Right cardiac atrium (tissue), 5 donors: ENCODE results near the gene FAM98B. TPM values are rescaled to one million over a fixed set of nuclear protein-coding genes. Genes with fewer than 3 reads are reported as not detected.

Source experiments
- ATAC-seq, 2 donors: fragments of 200-7000 bp; cut with Tn5 transposase; one replicate each; pipeline versions ENCODE4 v1.8.0 to v1.9.1; 2020; ENCODE audit warnings: moderate library complexity in 2 of 2, mild to moderate bottlenecking in 1 of 2
- DNase-seq, 3 donors: peaks; one replicate each; pipeline ENCODE4 v3.0.0-alpha.2; 2020
- H3K27ac ChIP-seq: one replicate; pipeline ENCODE4 v1.5.1; 2013; ENCODE audit warnings: mild to moderate bottlenecking, low read length, control low read depth, moderate library complexity
- H3K27me3 ChIP-seq: one replicate; pipeline ENCODE4 v1.6.1; 2013; ENCODE audit not compliant: control insufficient read depth, insufficient read depth
- H3K4me1 ChIP-seq: one replicate; pipeline ENCODE4 v1.6.1; 2013; ENCODE audit warnings: low read length; ENCODE audit not compliant: control insufficient read depth, insufficient read depth
- H3K4me3 ChIP-seq: one replicate; pipeline ENCODE4 v1.5.1; 2013; ENCODE audit warnings: low read length, control low read depth
- H3K9me3 ChIP-seq: one replicate; pipeline ENCODE4 v1.6.1; 2013; ENCODE audit warnings: low read length; ENCODE audit not compliant: control insufficient read depth
- WGBS: extraction: QIAGEN DNeasy Blood & Tissue Kit; methylation state at CpG from one replicate; pipeline ENCODE4 v1.1.7; 2013; 5-methylcytosine and 5-hydroxymethylcytosine counted together
- intact Hi-C, 4 donors: fragments of 100-400 bp; cut with DNase I; formaldehyde crosslinking; loops; one replicate each; pipeline versions ENCODE4 v1.11.0 to v1.14.0; 2022 to 2023
- polyA plus RNA-seq: library from polyadenylated mRNA; stranded (reverse); fragments of 200-250 nt; gene quantifications from one replicate; pipeline ENCODE4 v1.2.3, GENCODE V29; 2013
- total RNA-seq, 4 donors: library from RNA; stranded (reverse); fragmentation: NEBNext Ultra II Directional; extraction: Animal tissue kit (Norgen Biotek cat#: 25700); gene quantifications; one replicate each; pipeline ENCODE4 v1.2.1, GENCODE V29; 2021
- donor health status: healthy with polysubstance abuse.
- donor health status: DM: no; HTN: yes; CAD: no.
- donor health status: DM: no; HTN: no; CAD: no.
- donor health status: DM: no; HTN: yes; CAD: no; lungs with severe emphysema.
- donor health status: DM: yes; HTN: yes; CAD: no.

The FAM98B gene
- total and polyA plus RNA-seq, 5 donors, result 13.9 to 26.8 (median 26.6) TPM

- Histone ChIP-seq H3K27ac (no peak overlapping the region), H3K4me3 (no peak overlapping the region), H3K9me3 (no peaks in the 10 kb centered on the region), H3K27me3 (no peaks in the 10 kb centered on the region), H3K4me1 (no peaks in the 10 kb centered on the region)
- 86% methylated on average over 7 of the region's 7 CpGs for WGBS
- ATAC-seq (no peak), DNase-seq (no peak)
- intact Hi-C loops, result no loop called here
Observed at GRCh38 chr15:38507570-38507969, 53.6 kb downstream of the FAM98B start.

- no peak for DNase-seq
- no peaks in the 10 kb centered on the region for H3K27me3 ChIP-seq
- no peaks in the 10 kb centered on the region for H3K4me1 ChIP-seq
- no peak overlapping the region for H3K27ac ChIP-seq
- intact Hi-C loops, result no loop called here
- H3K9me3 ChIP-seq, result no peaks in the 10 kb centered on the region
- WGBS, result 57% methylated on average over 3 of the region's 3 CpGs
- H3K4me3 ChIP-seq, result no peak overlapping the region
- no peak for ATAC-seq
Observed at GRCh38 chr15:38508647-38509046, 54.7 kb downstream of the FAM98B start.

GRCh38 chr15:38509152-38509551 is 55.2 kb downstream of the FAM98B start:
- no peak overlapping the region for H3K27ac ChIP-seq
- 89% methylated on average over 4 of the region's 4 CpGs for WGBS
- H3K4me1 ChIP-seq, result no peaks in the 10 kb centered on the region
- ATAC-seq, result no peak
- no peak for DNase-seq
- intact Hi-C loops, result no loop called here
- H3K9me3 ChIP-seq, result no peaks in the 10 kb centered on the region
- H3K4me3 ChIP-seq, result no peak overlapping the region
- no peaks in the 10 kb centered on the region for H3K27me3 ChIP-seq

- H3K4me1 ChIP-seq, result no peaks in the 10 kb centered on the region
- 89% methylated on average over 1 of the region's 1 CpG for WGBS
- no peak overlapping the region for H3K4me3 ChIP-seq
- no peak overlapping the region for H3K27ac ChIP-seq
- DNase-seq (no peak), ATAC-seq (no peak)
- no peaks in the 10 kb centered on the region for H3K9me3 ChIP-seq
- intact Hi-C loops, result no loop called here
- H3K27me3 ChIP-seq, result no peaks in the 10 kb centered on the region
Observed at GRCh38 chr15:38512901-38513300, 59.0 kb downstream of the FAM98B start.

GRCh38 chr15:38514601-38515000 is 60.7 kb downstream of the FAM98B start:
- H3K27me3 ChIP-seq, result no peaks in the 10 kb centered on the region
- DNase-seq (no peak), ATAC-seq (no peak)
- H3K4me3 ChIP-seq, result no peak overlapping the region
- WGBS, result 46% methylated on average over 2 of the region's 2 CpGs
- H3K4me1 ChIP-seq, result no peaks in the 10 kb centered on the region
- no peaks in the 10 kb centered on the region for H3K9me3 ChIP-seq
- no peak overlapping the region for H3K27ac ChIP-seq
- intact Hi-C loops, result no loop called here

- H3K4me1 ChIP-seq, result no peaks in the 10 kb centered on the region
- 69% methylated on average over 5 of the region's 5 CpGs for WGBS
- DNase-seq (no peak), ATAC-seq (no peak)
- no peak overlapping the region for H3K27ac ChIP-seq
- intact Hi-C loops, result no loop called here
- H3K27me3 ChIP-seq, result no peaks in the 10 kb centered on the region
- no peaks in the 10 kb centered on the region for H3K9me3 ChIP-seq
- H3K4me3 ChIP-seq, result no peak overlapping the region
Observed at GRCh38 chr15:38516626-38517025, 62.7 kb downstream of the FAM98B start.

- H3K4me3 ChIP-seq, result no peak overlapping the region
- DNase-seq (no peak), ATAC-seq (no peak)
- no peak overlapping the region for H3K27ac ChIP-seq
- WGBS, result 55% methylated on average over 2 of the region's 2 CpGs
- no peaks in the 10 kb centered on the region for H3K4me1 ChIP-seq
- no peaks in the 10 kb centered on the region for H3K9me3 ChIP-seq
- intact Hi-C loops, result no loop called here
- no peaks in the 10 kb centered on the region for H3K27me3 ChIP-seq
Observed at GRCh38 chr15:38517312-38517975, 63.5 kb downstream of the FAM98B start.

GRCh38 chr15:38518084-38518483 is 64.2 kb downstream of the FAM98B start:
- H3K27ac ChIP-seq, result no peak overlapping the region
- H3K4me3 ChIP-seq, result no peak overlapping the region
- no peaks in the 10 kb centered on the region for H3K4me1 ChIP-seq
- H3K27me3 ChIP-seq, result no peaks in the 10 kb centered on the region
- DNase-seq (no peak), ATAC-seq (no peak)
- 88% methylated on average over 4 of the region's 4 CpGs for WGBS
- no peaks in the 10 kb centered on the region for H3K9me3 ChIP-seq
- intact Hi-C loops, result no loop called here

GRCh38 chr15:38520035-38520434 is 66.1 kb downstream of the FAM98B start:
- H3K27me3 ChIP-seq, result no peaks in the 10 kb centered on the region
- no peak for DNase-seq
- intact Hi-C loops, result no loop called here
- ATAC-seq, result no peak
- H3K9me3 ChIP-seq, result no peaks in the 10 kb centered on the region
- H3K27ac ChIP-seq, result no peak overlapping the region
- H3K4me1 ChIP-seq, result no peaks in the 10 kb centered on the region
- 81% methylated on average over 3 of the region's 3 CpGs for WGBS
- H3K4me3 ChIP-seq, result no peak overlapping the region

GRCh38 chr15:38521316-38521715 is 67.4 kb downstream of the FAM98B start:
- Histone ChIP-seq H3K9me3 (no peaks in the 10 kb centered on the region), H3K4me3 (no peak overlapping the region), H3K27me3 (no peaks in the 10 kb centered on the region), H3K4me1 (no peaks in the 10 kb centered on the region), H3K27ac (no peak overlapping the region)
- intact Hi-C loops, result no loop called here
- WGBS, result 70% methylated on average over 5 of the region's 5 CpGs
- ATAC-seq, result no peak
- no peak for DNase-seq

GRCh38 chr15:38522922-38523321 is 69.0 kb downstream of the FAM98B start:
- DNase-seq, result no peak
- intact Hi-C loops, result no loop called here

GRCh38 chr15:38524156-38524555 is 70.2 kb downstream of the FAM98B start:
- no peak for DNase-seq
- ATAC-seq, result no peak
- Histone ChIP-seq H3K9me3 (no peaks in the 10 kb centered on the region), H3K4me1 (no peaks in the 10 kb centered on the region), H3K4me3 (no peak overlapping the region), H3K27me3 (no peaks in the 10 kb centered on the region), H3K27ac (no peak overlapping the region)
- intact Hi-C loops, result no loop called here
- 84% methylated on average over 5 of the region's 5 CpGs for WGBS

More at GRCh38 chr15:38522922-38523321, 69.0 kb downstream of the FAM98B start:
- no peaks in the 10 kb centered on the region for H3K27me3 ChIP-seq
- WGBS, result 78% methylated on average over 4 of the region's 4 CpGs
- no peak for ATAC-seq
- H3K4me1 ChIP-seq, result no peaks in the 10 kb centered on the region
- no peak overlapping the region for H3K27ac ChIP-seq
- no peaks in the 10 kb centered on the region for H3K9me3 ChIP-seq
- H3K4me3 ChIP-seq, result no peak overlapping the region
